Measurements from ENCODE around the gene C1orf94. TPM values are rescaled to one million over a fixed set of nuclear protein-coding genes. Genes with fewer than 3 reads are reported as not detected.
A peak's percentile ranks its signal among the peaks of the same experiment; 100 is the strongest.

Gene C1orf94
- total and polyA plus RNA-seq, 2 experiments from 2014 or later: 4.3 to 5.3 TPM

DNA sequence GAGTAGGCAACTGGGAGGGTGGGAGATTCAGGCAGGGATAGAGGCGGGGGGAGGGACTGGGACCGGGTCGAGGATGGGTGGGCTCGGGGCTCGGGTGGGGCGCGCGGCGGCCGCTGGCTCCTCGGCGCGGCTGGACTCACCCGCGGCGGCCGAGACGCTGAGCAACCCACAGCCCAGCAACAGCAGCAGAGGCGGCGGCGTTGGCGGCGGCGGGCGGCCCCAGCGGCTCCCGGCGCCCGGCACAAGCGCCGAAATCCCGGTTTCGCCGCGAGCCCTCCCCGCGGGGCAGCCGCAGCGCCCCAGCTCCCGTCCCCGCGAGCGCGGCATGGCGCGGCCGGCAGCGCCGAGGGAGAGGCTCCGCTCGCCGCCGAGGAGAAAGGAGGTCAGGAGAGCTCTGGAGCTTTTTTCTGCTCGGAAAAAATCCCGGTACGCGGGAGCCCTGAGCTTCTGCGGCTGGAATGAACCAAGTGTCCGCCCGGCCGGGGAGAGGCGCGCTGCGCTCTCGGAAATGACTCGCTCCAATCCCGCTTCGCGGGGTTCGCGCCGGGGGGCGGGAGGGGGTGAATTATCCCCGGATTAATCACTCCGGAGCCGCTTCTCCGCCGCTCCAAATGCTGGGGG lies 11.8 kb upstream of the C1orf94 start, which contains the start of gene CSMD2:
TSS of gene CSMD2 (minus strand) at position 460 of the 621 bp plus-strand sequence. CDS start at position 327, 133 bp downstream.
- peak within 1 kb of the TSS; percentile 76; the same call in 1 of the 2 replicates for H2AFZ ChIP-seq
- DNase-seq (ENCODE audit: low spot score) (peak; percentile 85), ATAC-seq (peak; percentile 0; the same call in 1 of the 3 replicates)
- TF ChIP-seq CTCF (conservative IDR thresholded peaks at IDR 0.05; ENCODE audit: low read depth in 2 of 2) (0 out of 4 replicates have a peak, but pooled peaks of 1 of the 2 experiments have one; percentile 9), STAT1 (IDR thresholded peaks at IDR 0.05; ENCODE audit: unreplicated experiment) (no peak), JUNB (IDR thresholded peaks at IDR 0.05; ENCODE audit: unreplicated experiment) (no peak), NANOG (IDR thresholded peaks at IDR 0.05; ENCODE audit: borderline replicate concordance) (no peak), CREB1 (CRISPR knock-in tag; IDR thresholded peaks at IDR 0.05; ENCODE audit: low read depth) (peak; percentile 29; the same call in 1 of the 2 replicates), ZNF462 (CRISPR knock-in tag; IDR thresholded peaks at IDR 0.05) (no peak)
- H3K36me3 ChIP-seq (ENCODE audit: insufficient read depth): no peaks in the 10 kb centered on the region
- Mint-ChIP-seq H3K27me3 (ENCODE audit: insufficient read depth, low read depth, poor library complexity) (peaks cover 8% of the 10 kb centered on the region), H3K9me3 (no peaks in the 10 kb centered on the region), H3K36me3 (ENCODE audit: low read depth) (peaks cover 12% of the 10 kb centered on the region), H3K27ac (peak within 1 kb of the TSS; percentile 75), H3K4me3 (peak within 1 kb of the TSS; percentile 93), H3K4me1 (peaks cover 37% of the 10 kb centered on the region)
- peaks cover 5% of the 10 kb centered on the region; the same call in 1 of the 2 replicates for H3K27me3 ChIP-seq (ENCODE audit: insufficient read depth)
- peak within 1 kb of the TSS; percentile 96; the same call in 1 of the 2 replicates for H3K27ac ChIP-seq (ENCODE audit: low read depth)
- peaks cover 47% of the 10 kb centered on the region for H3K4me1 ChIP-seq (ENCODE audit: insufficient read depth)
- H3K9me2 ChIP-seq (ENCODE audit: insufficient read depth): no peaks in the 10 kb centered on the region
- peaks cover 55% of the 10 kb centered on the region for H3K79me2 ChIP-seq (replicated peaks; ENCODE audit: insufficient read depth)
- H3K4me2 ChIP-seq: peak within 1 kb of the TSS; percentile 99
- H3F3A ChIP-seq (replicated peaks; ENCODE audit: low read depth): 0 out of 2 replicates have a peak, but pooled peaks cover 8% of the 10 kb centered on the region
- peaks cover 15% of the 10 kb centered on the region for H4K20me1 ChIP-seq (replicated peaks; ENCODE audit: insufficient read depth)
- H3K4me3 ChIP-seq: peak within 1 kb of the TSS; percentile 91

Data from GM23338 (cell line).